Daoy (cell line): ENCODE measurements around the gene CSN1S1. TPM values are rescaled to one million over a fixed set of nuclear protein-coding genes. Genes with fewer than 3 reads are reported as not detected.
"Not testable (repeated sequence)": the region's sequence is repeated elsewhere in the genome, so short reads cannot be mapped to it uniquely, and the experiment has no call there.

Experiments
- DNase-seq: peaks from one replicate; pipeline ENCODE4 v3.0.0-alpha.2; 2015; ENCODE audit warnings: low read depth
- total RNA-seq: library from RNA; depleted of rRNA; stranded (reverse); fragments of >200 nt; shearing (Covaris generic); gene quantifications from 2 replicates; pipeline ENCODE4 v1.2.3, GENCODE V29; 2014; rRNA removed

CSN1S1 gene
- total RNA-seq: not detected in 2 replicates

DNA sequence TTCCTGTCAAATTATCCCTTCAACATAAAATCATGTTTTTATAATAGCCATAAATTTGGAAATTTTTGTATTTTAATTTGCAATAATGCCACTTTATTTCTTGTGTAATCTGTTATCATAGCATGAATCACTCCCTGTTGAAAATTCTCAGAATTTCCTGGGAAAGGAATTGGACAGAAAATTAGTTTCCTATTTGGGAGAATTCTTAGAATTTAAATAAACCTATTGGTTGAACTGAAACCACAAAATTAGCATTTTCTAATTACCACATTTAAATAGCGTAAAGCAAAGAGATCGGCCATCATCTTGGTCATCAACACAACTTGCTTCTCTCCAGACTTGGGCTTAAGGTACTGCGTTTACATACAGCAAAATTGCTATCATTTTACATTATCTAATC, at the start of gene CSN1S1:
CSN1S1 (plus strand) TSS at position 301 of the 400 bp plus-strand sequence. CDS start 1,488 bp downstream, outside the sequence.
- DNase-seq: no peak

GRCh38 chr4:69881173-69881773, 49.6 kb upstream of the CSN1S1 start:
- DNase-seq: peak; percentile 2

- no peak for DNase-seq
These were observed 48.7 kb upstream of the CSN1S1 start for GRCh38 chr4:69882150-69882549.

- no peak for DNase-seq
These were observed 42.5 kb upstream of the CSN1S1 start for GRCh38 chr4:69888336-69888735.

DNA sequence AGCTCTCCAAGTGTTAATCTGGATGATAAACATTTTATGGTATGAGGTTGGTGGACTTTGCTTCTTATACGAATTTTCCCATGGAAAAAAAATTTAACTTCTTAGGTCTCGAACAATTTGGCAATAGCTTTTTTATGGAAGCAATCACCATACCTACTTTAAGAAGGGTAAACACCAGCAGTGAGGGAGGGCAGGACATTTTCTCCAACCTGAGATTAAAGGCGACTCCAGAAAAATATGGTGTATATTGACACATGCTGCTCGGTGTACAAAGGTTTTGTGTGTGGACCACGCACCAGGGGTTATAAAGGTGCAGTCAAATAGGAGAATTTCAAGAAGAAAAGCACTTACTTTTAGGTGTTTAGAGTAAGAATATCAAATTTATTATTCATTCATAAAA, 36.7 kb upstream of the CSN1S1 start:
- no peak for DNase-seq

DNA sequence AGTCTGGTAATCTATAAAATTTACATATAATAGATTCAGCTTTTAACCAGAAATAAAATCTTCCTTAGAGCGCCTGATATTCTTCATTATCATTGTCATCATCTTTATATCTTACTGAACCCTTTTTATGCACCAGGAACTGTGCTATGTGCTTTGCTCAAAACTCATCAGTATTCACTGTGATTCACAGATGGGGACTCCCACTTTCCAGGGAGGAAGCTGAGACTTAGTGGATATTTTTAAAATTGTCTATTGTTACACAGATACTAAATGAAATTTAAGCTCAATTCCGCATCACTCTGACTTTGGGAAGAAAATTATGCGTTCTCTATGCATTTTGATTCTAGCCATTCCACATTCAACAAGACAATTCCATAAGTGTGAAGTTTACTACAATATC, 36.1 kb upstream of the CSN1S1 start:
- DNase-seq: no peak

DNA sequence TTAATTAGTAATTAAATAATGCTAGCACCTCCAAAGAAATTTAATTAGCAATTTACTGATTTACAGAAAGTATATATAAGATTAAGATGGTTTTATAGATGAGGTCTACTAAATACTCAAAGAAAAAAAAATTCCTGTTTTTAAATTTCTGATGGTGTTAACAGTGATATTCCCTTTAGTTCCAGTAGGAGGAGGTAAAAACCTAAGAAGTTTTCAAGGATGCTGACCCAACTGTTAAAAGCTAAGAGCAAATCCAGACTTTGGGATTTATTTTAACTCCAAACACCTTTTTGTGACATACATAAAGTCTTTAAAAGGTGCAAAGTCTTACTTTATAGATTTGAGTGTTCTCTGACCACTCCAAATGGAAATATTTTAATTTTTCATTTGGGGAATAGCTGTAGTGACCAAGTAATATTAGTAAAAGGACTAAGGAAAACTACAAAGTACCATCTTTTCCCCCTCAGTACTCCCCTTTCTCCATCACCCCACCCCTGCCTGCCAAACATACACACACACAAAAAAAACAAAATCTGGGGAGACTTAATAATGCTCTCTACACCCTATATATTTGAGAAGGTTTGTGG, 34.2 kb upstream of the CSN1S1 start:
- DNase-seq: no peak

DNA sequence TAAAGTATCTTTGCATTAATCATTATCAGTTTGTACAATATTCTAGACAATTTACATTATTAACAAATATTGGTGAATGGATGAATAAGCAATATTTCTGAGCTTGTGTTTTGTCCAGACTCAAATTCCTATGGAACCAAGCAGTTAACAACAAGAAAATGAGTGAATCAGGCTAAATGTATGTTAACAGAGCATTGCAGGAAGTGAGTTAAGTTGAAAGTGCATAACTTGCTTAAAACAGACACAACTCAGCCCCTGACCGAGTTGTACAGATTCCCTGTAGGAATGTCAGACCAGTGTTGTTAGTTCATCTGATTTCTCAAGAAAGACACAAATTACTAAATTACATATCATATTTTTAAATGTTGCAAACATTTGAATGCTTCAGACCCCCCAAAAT, 23.7 kb upstream of the CSN1S1 start:
- DNase-seq: no peak

GRCh38 chr4:69909195-69909594, 21.7 kb upstream of the CSN1S1 start:
- DNase-seq: no peak

GRCh38 chr4:69910016-69910782, 20.7 kb upstream of the CSN1S1 start:
- no peak for DNase-seq

DNA sequence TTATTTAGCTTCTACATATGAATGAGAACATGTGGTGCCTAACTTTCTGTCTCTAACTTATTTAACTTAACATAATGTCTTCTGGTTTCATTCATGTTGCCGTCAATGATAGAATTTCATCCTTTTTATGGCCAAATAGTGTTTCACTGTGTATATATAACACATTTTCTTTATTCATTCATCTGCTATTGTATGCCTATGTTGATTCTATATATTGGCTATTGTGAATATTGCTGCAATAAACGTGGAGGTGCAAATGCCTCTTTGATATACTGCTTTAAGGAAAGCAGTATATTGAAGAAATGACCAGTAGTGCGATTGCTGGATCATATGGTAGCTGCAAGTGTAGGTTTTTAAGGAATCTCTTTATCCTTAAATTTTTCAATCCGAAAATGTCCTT, 10.0 kb upstream of the CSN1S1 start:
- no peak for DNase-seq

- DNase-seq: not testable (repeated sequence)
These were observed 7.0 kb upstream of the CSN1S1 start for GRCh38 chr4:69923782-69924410.

DNA sequence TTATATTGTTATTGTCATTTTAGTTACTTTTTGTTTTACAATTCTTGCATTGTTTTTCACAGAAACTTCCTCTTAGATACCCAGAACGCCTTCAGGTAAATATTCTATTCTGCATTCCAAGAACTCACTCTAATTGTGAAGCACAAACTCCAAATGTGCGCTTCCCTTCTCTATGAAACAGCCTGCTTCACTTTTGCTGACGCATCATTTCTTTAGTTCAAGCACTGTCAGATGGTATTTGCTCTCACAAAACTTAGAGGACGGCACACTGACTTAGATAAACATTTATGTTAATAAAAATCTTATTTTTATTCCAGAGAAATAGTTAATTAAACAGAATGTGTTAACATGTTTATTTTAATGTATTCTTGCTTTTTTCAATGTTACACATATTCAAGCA, 3.3 kb downstream of the CSN1S1 start:
- no peak for DNase-seq

DNA sequence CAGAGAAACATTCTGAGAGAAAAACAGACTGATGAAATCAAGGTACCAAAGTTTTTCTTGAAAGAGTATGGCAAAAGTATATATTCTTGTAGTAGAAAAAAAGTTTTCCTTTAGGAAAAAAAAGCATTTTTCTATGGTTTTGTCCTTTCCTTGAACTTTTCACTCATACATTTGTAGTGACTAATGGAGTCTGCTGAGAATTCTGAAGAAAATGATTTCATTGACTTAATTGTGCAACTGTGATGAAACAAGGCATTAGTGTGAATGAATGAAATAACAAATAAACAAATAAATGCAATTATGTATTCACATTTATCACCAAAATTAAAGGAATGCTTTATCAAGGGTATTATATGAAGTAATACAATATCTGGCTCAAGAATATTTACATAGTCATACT, 5.7 kb downstream of the CSN1S1 start:
- no peak for DNase-seq

DNA sequence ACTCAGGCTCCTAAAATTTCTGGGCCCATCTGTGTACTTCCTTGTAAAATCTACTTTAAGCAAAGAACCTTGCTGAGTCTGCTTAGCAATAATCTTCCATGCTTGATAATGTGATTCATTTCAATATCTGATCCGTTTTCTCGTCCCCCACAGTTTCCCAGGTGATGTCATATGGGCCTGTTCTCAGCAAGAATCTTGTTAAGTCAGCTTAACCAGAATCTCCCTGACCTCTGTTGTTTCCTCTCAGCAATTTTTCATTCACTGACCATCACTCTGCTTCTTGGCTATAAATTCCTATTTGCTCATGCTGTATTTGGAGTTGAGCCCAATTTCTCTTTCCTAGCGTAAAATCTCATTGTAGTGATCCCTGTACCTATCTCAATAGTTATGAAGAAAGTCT, 20.7 kb downstream of the CSN1S1 start:
- no peak for DNase-seq

- DNase-seq: no peak
These were observed 26.3 kb downstream of the CSN1S1 start for GRCh38 chr4:69957209-69957608.

DNA sequence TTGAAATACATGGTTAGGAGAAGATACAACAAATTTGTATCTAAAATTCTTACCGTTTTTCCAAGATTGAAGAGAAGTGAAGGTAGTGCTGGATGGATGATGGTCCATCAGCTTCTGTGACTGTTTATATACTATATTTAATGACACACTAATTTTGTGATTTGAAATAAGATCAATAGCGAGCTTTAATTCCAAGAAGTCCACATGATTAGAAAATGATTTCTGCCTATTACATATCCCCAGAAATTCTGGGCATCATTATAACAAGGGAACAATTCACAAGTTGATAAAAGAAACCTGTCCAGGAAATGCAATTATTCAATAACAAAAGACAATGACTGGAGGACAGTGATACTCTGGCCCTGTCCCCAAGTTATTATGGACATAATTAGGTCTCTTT, 34.8 kb downstream of the CSN1S1 start, which contains the start of gene CSN2:
CSN2 (minus strand) TSS at position 101 of the 400 bp plus-strand sequence. CDS start 4,733 bp downstream, outside the sequence.
- DNase-seq: no peak

DNA sequence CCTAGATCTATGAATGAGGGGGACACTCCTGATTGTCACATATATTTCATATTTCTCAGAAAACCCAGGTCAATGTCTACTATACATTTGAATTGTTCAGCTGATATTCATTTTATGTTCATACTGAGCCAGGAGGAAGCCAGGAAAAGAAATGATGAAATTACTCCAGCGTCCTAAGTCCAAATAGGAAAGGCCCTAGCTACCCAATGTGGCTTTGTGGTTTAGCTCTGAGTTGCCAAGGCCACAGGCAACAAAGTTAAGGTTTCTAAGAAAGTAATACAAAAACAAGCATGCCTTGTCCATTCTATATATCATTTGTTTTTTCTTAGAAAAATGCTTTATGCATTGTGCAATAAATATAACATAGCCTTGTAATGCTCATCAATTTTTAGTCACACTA, 39.2 kb downstream of the CSN1S1 start:
- DNase-seq: no peak

DNA sequence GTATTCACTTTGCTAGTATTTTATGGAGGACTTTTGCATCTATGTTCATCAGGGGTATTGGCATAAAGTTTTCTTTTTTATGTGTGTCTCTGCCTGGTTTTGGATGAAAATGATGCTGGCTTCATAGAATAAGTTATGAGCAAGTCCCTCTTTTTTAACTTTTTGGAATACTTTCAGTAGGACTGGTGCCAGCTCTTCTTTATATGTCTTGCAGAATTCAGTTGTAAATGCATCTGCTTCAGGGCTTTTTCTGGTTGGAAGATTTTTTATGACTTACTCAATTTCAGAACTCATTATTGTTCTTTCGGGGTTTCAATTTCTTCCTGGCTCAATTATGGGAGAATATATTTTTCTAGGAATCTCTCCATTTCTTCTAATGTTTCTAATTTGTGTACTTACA, 43.8 kb downstream of the CSN1S1 start:
- no peak for DNase-seq

GRCh38 chr4:69977582-69977981, 46.7 kb downstream of the CSN1S1 start:
- DNase-seq: no peak

GRCh38 chr4:69984030-69984443, 53.2 kb downstream of the CSN1S1 start:
- no peak for DNase-seq

GRCh38 chr4:69986663-69987062, 55.8 kb downstream of the CSN1S1 start:
- no peak for DNase-seq

- DNase-seq: no peak
These were observed 60.1 kb downstream of the CSN1S1 start for GRCh38 chr4:69991016-69991415.
